K562 (cell line): Measurements from ENCODE around the gene MPIG6B. TPM values are rescaled to one million over a fixed set of nuclear protein-coding genes. Genes with fewer than 3 reads are reported as not detected.

ENCODE experiments used
- CXXC5 ChIP-seq: fragments of 250-450 bp; sonication (Bioruptor Pico); IDR thresholded peaks from 2 replicates; pipeline ENCODE4 v1.8.0; 2022; ENCODE audit warnings: inconsistent platforms, mild to moderate bottlenecking, moderate library complexity
- DMBX1 ChIP-seq: fragments of 250-450 bp; sonication (Bioruptor Pico); IDR thresholded peaks from 2 replicates; pipeline ENCODE4 v1.8.0; 2022; ENCODE audit warnings: inconsistent platforms, mild to moderate bottlenecking, moderate library complexity, borderline replicate concordance
- MTA2 ChIP-seq: fragments of 450-650 bp; IDR thresholded peaks from 2 replicates; pipeline ENCODE4 v1.6.1; 2016; ENCODE audit warnings: low read depth
- RREB1 ChIP-seq: fragments of 250-450 bp; sonication (Bioruptor Pico); IDR thresholded peaks from 2 replicates; pipeline ENCODE4 v1.4.0; 2020
- SRSF1 ChIP-seq: fragments of 200-400 bp; formaldehyde crosslinking; IDR thresholded peaks from 2 replicates; pipeline ENCODE4 v1.6.1; 2017; ENCODE audit warnings: mild to moderate bottlenecking, low read depth, low read length, moderate library complexity
- polyA plus RNA-seq, 8 experiments: library from polyadenylated mRNA; depleted of rRNA in 4 of 8; stranded (reverse) in 5 of 8; unstranded in 3 of 8; fragments of >200 nt; fragmentation: Nextera tagmentation in 2 of 8; fragmentation: Illumina TruSeq in 1 of 8; extraction: Ambion mirVana in 2 of 8; extraction: Trizol in 1 of 8; gene quantifications; 2 replicates each; pipeline versions ENCODE4 v1.2.1 to v1.2.3, GENCODE V29; 2011 to 2014; ENCODE audit warnings: inconsistent platforms in 1 of 8, missing spikeins in 1 of 8
- total RNA-seq, 7 experiments: library from RNA; depleted of rRNA in 6 of 7; stranded (reverse); fragments of >200 nt in 6 of 7; fragmentation: Illumina TruSeq in 2 of 7; extraction: Trizol in 2 of 7; gene quantifications; 2 replicates each; pipeline versions ENCODE4 v1.2.1 to v1.2.3, GENCODE V29; 2011 to 2021; ENCODE audit warnings: low replicate concordance in 1 of 7
- TF ChIP-seq, protein P1 (sequence below): sonication (generic); formaldehyde crosslinking; IDR thresholded peaks from 2 replicates; pipeline ENCODE4 v1.8.1; 2022; ENCODE audit warnings: missing genetic modification reagents
- TF ChIP-seq, protein P2 (sequence below): sonication (generic); IDR thresholded peaks from 2 replicates; pipeline ENCODE4 v1.6.1; 2016
- TF ChIP-seq, protein P3 (sequence below): sonication (generic); formaldehyde crosslinking; IDR thresholded peaks from 2 replicates; pipeline ENCODE4 v1.8.1; 2023; ENCODE audit warnings: mild to moderate bottlenecking, missing genetic modification reagents

Gene MPIG6B
- total and polyA plus RNA-seq, 9 of the 15 experiments (the other 6 are each of a cell fraction or from before 2014, with no cell fraction given) = 0.11 to 1.2 (median 0.28) TPM; not detected in 1

GRCh38 chr6:31739639-31740396, 16.6 kb downstream of the MPIG6B start, which contains the start of gene MSH5 (continued):
- TF ChIP-seq, protein P1, sequence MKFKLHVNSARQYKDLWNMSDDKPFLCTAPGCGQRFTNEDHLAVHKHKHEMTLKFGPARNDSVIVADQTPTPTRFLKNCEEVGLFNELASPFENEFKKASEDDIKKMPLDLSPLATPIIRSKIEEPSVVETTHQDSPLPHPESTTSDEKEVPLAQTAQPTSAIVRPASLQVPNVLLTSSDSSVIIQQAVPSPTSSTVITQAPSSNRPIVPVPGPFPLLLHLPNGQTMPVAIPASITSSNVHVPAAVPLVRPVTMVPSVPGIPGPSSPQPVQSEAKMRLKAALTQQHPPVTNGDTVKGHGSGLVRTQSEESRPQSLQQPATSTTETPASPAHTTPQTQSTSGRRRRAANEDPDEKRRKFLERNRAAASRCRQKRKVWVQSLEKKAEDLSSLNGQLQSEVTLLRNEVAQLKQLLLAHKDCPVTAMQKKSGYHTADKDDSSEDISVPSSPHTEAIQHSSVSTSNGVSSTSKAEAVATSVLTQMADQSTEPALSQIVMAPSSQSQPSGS (CRISPR knock-in tag) = no peak
- peak; percentile 88 for TF ChIP-seq DMBX1 (CRISPR knock-in tag)
- TF ChIP-seq, protein P2, sequence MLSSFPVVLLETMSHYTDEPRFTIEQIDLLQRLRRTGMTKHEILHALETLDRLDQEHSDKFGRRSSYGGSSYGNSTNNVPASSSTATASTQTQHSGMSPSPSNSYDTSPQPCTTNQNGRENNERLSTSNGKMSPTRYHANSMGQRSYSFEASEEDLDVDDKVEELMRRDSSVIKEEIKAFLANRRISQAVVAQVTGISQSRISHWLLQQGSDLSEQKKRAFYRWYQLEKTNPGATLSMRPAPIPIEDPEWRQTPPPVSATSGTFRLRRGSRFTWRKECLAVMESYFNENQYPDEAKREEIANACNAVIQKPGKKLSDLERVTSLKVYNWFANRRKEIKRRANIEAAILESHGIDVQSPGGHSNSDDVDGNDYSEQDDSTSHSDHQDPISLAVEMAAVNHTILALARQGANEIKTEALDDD = no peak
- no peak for TF ChIP-seq MTA2
- TF ChIP-seq, protein P3, sequence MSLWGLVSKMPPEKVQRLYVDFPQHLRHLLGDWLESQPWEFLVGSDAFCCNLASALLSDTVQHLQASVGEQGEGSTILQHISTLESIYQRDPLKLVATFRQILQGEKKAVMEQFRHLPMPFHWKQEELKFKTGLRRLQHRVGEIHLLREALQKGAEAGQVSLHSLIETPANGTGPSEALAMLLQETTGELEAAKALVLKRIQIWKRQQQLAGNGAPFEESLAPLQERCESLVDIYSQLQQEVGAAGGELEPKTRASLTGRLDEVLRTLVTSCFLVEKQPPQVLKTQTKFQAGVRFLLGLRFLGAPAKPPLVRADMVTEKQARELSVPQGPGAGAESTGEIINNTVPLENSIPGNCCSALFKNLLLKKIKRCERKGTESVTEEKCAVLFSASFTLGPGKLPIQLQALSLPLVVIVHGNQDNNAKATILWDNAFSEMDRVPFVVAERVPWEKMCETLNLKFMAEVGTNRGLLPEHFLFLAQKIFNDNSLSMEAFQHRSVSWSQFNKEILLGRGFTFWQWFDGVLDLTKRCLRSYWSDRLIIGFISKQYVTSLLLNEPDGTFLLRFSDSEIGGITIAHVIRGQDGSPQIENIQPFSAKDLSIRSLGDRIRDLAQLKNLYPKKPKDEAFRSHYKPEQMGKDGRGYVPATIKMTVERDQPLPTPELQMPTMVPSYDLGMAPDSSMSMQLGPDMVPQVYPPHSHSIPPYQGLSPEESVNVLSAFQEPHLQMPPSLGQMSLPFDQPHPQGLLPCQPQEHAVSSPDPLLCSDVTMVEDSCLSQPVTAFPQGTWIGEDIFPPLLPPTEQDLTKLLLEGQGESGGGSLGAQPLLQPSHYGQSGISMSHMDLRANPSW (CRISPR knock-in tag) = peak; percentile 96
- TF ChIP-seq SRSF1 = peak; percentile 80; the same call in 1 of the 2 replicates
- TF ChIP-seq RREB1 (CRISPR knock-in tag) = no peak; the same call in 1 of the 2 replicates
- TF ChIP-seq CXXC5 (CRISPR knock-in tag) = peak; percentile 99
